ENCODE data around the gene PPP4R1. TPM values are rescaled to one million over a fixed set of nuclear protein-coding genes. Genes with fewer than 3 reads are reported as not detected.

The PPP4R1 gene
- total RNA-seq, 3 donors from 2014 or later = 79.6 to 109 (median 81.3) TPM

- Histone ChIP-seq H3K36me3 (ENCODE audit: low read depth) (no peaks in the 10 kb centered on the region), H3K4me1 (ENCODE audit: low read depth) (no peaks in the 10 kb centered on the region), H3K9me3 (no peaks in the 10 kb centered on the region), H3K4me3 (no peak overlapping the region)
- TF ChIP-seq CTCF (IDR thresholded peaks at IDR 0.05) = no peak
- DNase-seq = no peak
- ATAC-seq = no peak
- intact Hi-C loops (cut with DNase I, micrococcal nuclease) = no loop called here
Observed at GRCh38 chr18:9536354-9537152, 77.8 kb downstream of the PPP4R1 start.

- H3K4me3 ChIP-seq = no peak overlapping the region
- DNase-seq (no peak), ATAC-seq (no peak)
- no peaks in the 10 kb centered on the region for H3K36me3 ChIP-seq (ENCODE audit: low read depth)
- no peak for TF ChIP-seq CTCF (IDR thresholded peaks at IDR 0.05)
- H3K9me3 ChIP-seq = no peaks in the 10 kb centered on the region
- H3K4me1 ChIP-seq (ENCODE audit: low read depth) = no peaks in the 10 kb centered on the region
- intact Hi-C loops (cut with DNase I, micrococcal nuclease) = no loop called here
Observed at GRCh38 chr18:9535430-9535991, 78.8 kb downstream of the PPP4R1 start.

GRCh38 chr18:9534844-9535243 lies 79.5 kb downstream of the PPP4R1 start:
- ATAC-seq = no peak
- Histone ChIP-seq H3K9me3 (no peaks in the 10 kb centered on the region), H3K4me1 (ENCODE audit: low read depth) (no peaks in the 10 kb centered on the region), H3K4me3 (no peak overlapping the region), H3K36me3 (ENCODE audit: low read depth) (no peaks in the 10 kb centered on the region)
- intact Hi-C loops (cut with DNase I, micrococcal nuclease) = no loop called here
- no peak for TF ChIP-seq CTCF (IDR thresholded peaks at IDR 0.05)
- DNase-seq = no peak

GRCh38 chr18:9531791-9532410 lies 82.5 kb downstream of the PPP4R1 start:
- no peaks in the 10 kb centered on the region for H3K9me3 ChIP-seq
- no peak overlapping the region for H3K4me3 ChIP-seq
- intact Hi-C loops (cut with DNase I, micrococcal nuclease) = no loop called here
- no peak for ATAC-seq
- DNase-seq = no peak
- H3K36me3 ChIP-seq (ENCODE audit: low read depth) = no peaks in the 10 kb centered on the region
- H3K4me1 ChIP-seq (ENCODE audit: low read depth) = no peaks in the 10 kb centered on the region
- TF ChIP-seq CTCF (IDR thresholded peaks at IDR 0.05) = no peak

GRCh38 chr18:9530226-9531009 lies 83.9 kb downstream of the PPP4R1 start:
- TF ChIP-seq CTCF (IDR thresholded peaks at IDR 0.05) = no peak
- no peak for ATAC-seq
- intact Hi-C loops (cut with DNase I, micrococcal nuclease) = no loop called here
- DNase-seq = no peak
- Histone ChIP-seq H3K9me3 (no peaks in the 10 kb centered on the region), H3K4me3 (no peak overlapping the region), H3K36me3 (ENCODE audit: low read depth) (no peaks in the 10 kb centered on the region), H3K4me1 (ENCODE audit: low read depth) (no peaks in the 10 kb centered on the region)

Data from mucosa of descending colon (tissue), 3 donors.